Spleen (tissue), 11 donors: ENCODE results near the gene SLC38A10. TPM values are rescaled to one million over a fixed set of nuclear protein-coding genes. Genes with fewer than 3 reads are reported as not detected.

Experiments used
- DNase-seq: peaks from one replicate; pipeline ENCODE4 v3.0.0-alpha.2; 2020
- H3K27ac ChIP-seq, 8 donors: fragments of 200-600 bp; sonication (generic) in 7 of 8; 1 replicate in 4 of 8; 2 replicates in 4 of 8; pipeline versions ENCODE4 v1.5.0 to v1.8.0; 2016 to 2021; ENCODE audit warnings: inconsistent platforms in 4 of 8, mild to moderate bottlenecking in 4 of 8, moderate library complexity in 1 of 8
- H3K27me3 ChIP-seq, 7 donors: fragments of 200-600 bp; sonication (generic) in 6 of 7; replicated peaks in 1 of 7; 1 replicate in 4 of 7; 2 replicates in 3 of 7; pipeline versions ENCODE4 v1.5.0 to v1.8.0; 2016 to 2021; ENCODE audit warnings: inconsistent platforms in 3 of 7, mild to moderate bottlenecking in 1 of 7
- H3K36me3 ChIP-seq, 6 donors: fragments of 200-600 bp; sonication (generic) in 5 of 6; 1 replicate in 4 of 6; 2 replicates in 2 of 6; pipeline versions ENCODE4 v1.5.0 to v1.8.0; 2016 to 2021; ENCODE audit warnings: inconsistent platforms in 2 of 6
- H3K4me1 ChIP-seq, 6 donors: fragments of 200-600 bp; sonication (generic) in 5 of 6; 1 replicate in 3 of 6; 2 replicates in 3 of 6; pipeline versions ENCODE4 v1.5.0 to v1.8.0; 2016 to 2021; ENCODE audit warnings: inconsistent platforms in 3 of 6
- H3K4me3 ChIP-seq, 8 donors: fragments of 200-600 bp; sonication (generic) in 7 of 8; 1 replicate in 4 of 8; 2 replicates in 4 of 8; pipeline versions ENCODE4 v1.5.0 to v1.8.0; 2016 to 2021; ENCODE audit warnings: inconsistent platforms in 4 of 8, mild to moderate bottlenecking in 4 of 8, moderate library complexity in 2 of 8
- H3K9me3 ChIP-seq, 8 donors: fragments of 200-600 bp; sonication (generic) in 7 of 8; 1 replicate in 4 of 8; 2 replicates in 4 of 8; pipeline versions ENCODE4 v1.5.0 to v1.8.0; 2016 to 2021; ENCODE audit warnings: inconsistent platforms in 4 of 8
- POLR2A ChIP-seq, 3 donors: fragments of 450-650 bp; IDR thresholded peaks; one replicate each; pipeline ENCODE4 v1.5.1; 2017; ENCODE audit warnings: antibody characterized with exemption in 3 of 3, mild to moderate bottlenecking in 1 of 3
- POLR2AphosphoS5 ChIP-seq, 3 donors: sonication (generic); formaldehyde crosslinking; IDR thresholded peaks; one replicate each; pipeline ENCODE4 v1.5.1; 2017; ENCODE audit warnings: antibody characterized with exemption in 3 of 3
- WGBS, 5 donors: extraction: QIAGEN DNeasy Blood & Tissue Kit in 3 of 5; methylation state at CpG; one replicate each; pipeline versions ENCODE4 v1.1.5 to v1.1.7; 2013 to 2018; 5-methylcytosine and 5-hydroxymethylcytosine counted together
- intact Hi-C: fragments of 100-400 bp; cut with DNase I; formaldehyde crosslinking; loops from one replicate; pipeline ENCODE4 v1.15.0; 2023; ENCODE audit warnings: low total_unique reads
- polyA plus RNA-seq, 3 donors: library from polyadenylated mRNA; stranded (reverse); fragments of 200-250 nt; gene quantifications; one replicate each; pipeline ENCODE4 v1.2.1, GENCODE V29; 2013
- total RNA-seq, 7 donors: library from RNA; depleted of rRNA in 3 of 7; stranded (reverse); fragments of >200 nt in 3 of 7; fragmentation: NEBNext Ultra II Directional in 4 of 7; extraction: Animal tissue kit (Norgen Biotek cat#: 25700) in 4 of 7; gene quantifications; one replicate each; pipeline versions ENCODE4 v1.1.0 to v1.2.1, GENCODE V29; 2016 to 2021
- TF ChIP-seq, protein P1 (sequence below), 11 experiments: fragments of 200-600 bp in 7 of 11; fragments of 450-650 bp in 4 of 11; sonication (generic) in 4 of 11; IDR thresholded peaks in 8 of 11; conservative IDR thresholded peaks in 3 of 11; 1 replicate in 7 of 11; 2 replicates in 4 of 11; pipeline versions ENCODE4 v1.4.0 to v1.8.0; 2016 to 2021; ENCODE audit warnings: antibody characterized with exemption in 11 of 11, inconsistent platforms in 4 of 11, mild to moderate bottlenecking in 1 of 11
- donor health status: healthy with polysubstance abuse.
- donor health status: DM: no; HTN: no; CAD: no; lungs with moderate emphysema.
- donor health status: DM: no; HTN: no; CAD: no.
- donor health status: Bipolar disorder and iron deficiency.
- donor health status: healthy.
- donor health status: DM: no; HTN: no; CAD: no.
- donor health status: DM: yes; HTN: yes; CAD: no.

The SLC38A10 gene
- total and polyA plus RNA-seq, 10 donors, result 54.9 to 112 (median 86.6) TPM

- Histone ChIP-seq H3K27ac (peak overlapping the region in 2 of 8 donors; percentile 3 to 42), H3K9me3 (no peaks in the 10 kb centered on the region), H3K4me1 (peaks cover 0 to 51% (median 17%) of the 10 kb centered on the region in 6 donors), H3K27me3 (no peaks in the 10 kb centered on the region), H3K36me3 (peaks cover 0 to 85% (median 41%) of the 10 kb centered on the region in 6 donors), H3K4me3 (no peak overlapping the region)
- intact Hi-C loops, result loop anchor here (10.0 kb wide), 1 partner anchor 233 kb away; no protein-coding TSS in a partner anchor
- no peak for DNase-seq
- WGBS, 5 donors, result 70 to 83% (median 79%) methylated on average over 22 to 29 of the region's 29 CpGs
- TF ChIP-seq POLR2AphosphoS5 (IDR thresholded peaks at IDR 0.05) (peak in 1 of 3 donors; percentile 42), POLR2A (IDR thresholded peaks at IDR 0.05) (no peak)
- TF ChIP-seq, protein P1, sequence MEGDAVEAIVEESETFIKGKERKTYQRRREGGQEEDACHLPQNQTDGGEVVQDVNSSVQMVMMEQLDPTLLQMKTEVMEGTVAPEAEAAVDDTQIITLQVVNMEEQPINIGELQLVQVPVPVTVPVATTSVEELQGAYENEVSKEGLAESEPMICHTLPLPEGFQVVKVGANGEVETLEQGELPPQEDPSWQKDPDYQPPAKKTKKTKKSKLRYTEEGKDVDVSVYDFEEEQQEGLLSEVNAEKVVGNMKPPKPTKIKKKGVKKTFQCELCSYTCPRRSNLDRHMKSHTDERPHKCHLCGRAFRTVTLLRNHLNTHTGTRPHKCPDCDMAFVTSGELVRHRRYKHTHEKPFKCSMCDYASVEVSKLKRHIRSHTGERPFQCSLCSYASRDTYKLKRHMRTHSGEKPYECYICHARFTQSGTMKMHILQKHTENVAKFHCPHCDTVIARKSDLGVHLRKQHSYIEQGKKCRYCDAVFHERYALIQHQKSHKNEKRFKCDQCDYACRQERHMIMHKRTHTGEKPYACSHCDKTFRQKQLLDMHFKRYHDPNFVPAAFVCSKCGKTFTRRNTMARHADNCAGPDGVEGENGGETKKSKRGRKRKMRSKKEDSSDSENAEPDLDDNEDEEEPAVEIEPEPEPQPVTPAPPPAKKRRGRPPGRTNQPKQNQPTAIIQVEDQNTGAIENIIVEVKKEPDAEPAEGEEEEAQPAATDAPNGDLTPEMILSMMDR (IDR thresholded peaks at IDR 0.05 in 8 of 11, conservative IDR thresholded peaks at IDR 0.05 in 3 of 11), result no peak
Measured at GRCh38 chr17:81251709-81252301, 43.3 kb downstream of the SLC38A10 start.

DNA sequence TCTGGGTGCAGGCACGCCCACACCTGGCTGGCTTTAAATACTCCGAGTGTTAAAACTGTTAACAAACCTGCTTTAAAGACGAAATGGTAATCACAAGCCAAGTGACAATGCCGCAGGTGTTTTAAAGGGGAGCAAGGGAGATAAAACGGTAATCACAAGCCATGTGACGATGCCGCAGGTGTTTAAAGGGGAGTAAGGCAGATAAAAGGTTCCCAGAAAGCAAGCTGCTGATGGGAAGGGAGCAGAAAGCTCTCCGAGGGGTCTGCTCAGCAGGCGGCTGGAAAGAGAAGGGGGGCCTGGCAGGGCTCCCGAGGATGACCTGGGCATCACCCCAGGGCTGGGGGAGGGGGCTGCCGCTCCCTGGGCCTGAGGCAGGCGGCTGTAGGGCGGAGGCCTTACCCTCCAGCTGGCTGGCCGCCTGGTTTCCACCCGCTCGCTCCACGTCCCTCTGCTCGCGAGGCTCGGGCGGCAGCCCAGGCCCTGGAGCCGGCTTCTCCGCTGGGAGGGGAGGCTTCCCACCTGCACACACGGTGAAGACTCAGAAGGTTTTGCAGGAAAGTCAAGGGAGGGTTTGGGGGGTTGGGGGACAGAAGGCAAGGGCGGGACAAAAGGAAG lies 43.9 kb downstream of the SLC38A10 start:
- DNase-seq, result no peak
- 84 to 91% (median 88%) methylated on average over 24 to 25 of the region's 25 CpGs for WGBS, 5 donors
- Histone ChIP-seq H3K4me1 (peaks cover 0 to 50% (median 17%) of the 10 kb centered on the region in 6 donors), H3K4me3 (no peak overlapping the region), H3K36me3 (peaks cover 0 to 85% (median 37%) of the 10 kb centered on the region in 6 donors), H3K9me3 (no peaks in the 10 kb centered on the region), H3K27me3 (no peaks in the 10 kb centered on the region), H3K27ac (peak overlapping the region in 1 of 8 donors; percentile 42)
- TF ChIP-seq POLR2AphosphoS5 (IDR thresholded peaks at IDR 0.05) (no peak), POLR2A (IDR thresholded peaks at IDR 0.05) (no peak)
- TF ChIP-seq, protein P1 (IDR thresholded peaks at IDR 0.05 in 8 of 11, conservative IDR thresholded peaks at IDR 0.05 in 3 of 11), result no peak
- intact Hi-C loops, result loop anchor here (10.0 kb wide), 1 partner anchor 234 kb away; no protein-coding TSS in a partner anchor

DNA sequence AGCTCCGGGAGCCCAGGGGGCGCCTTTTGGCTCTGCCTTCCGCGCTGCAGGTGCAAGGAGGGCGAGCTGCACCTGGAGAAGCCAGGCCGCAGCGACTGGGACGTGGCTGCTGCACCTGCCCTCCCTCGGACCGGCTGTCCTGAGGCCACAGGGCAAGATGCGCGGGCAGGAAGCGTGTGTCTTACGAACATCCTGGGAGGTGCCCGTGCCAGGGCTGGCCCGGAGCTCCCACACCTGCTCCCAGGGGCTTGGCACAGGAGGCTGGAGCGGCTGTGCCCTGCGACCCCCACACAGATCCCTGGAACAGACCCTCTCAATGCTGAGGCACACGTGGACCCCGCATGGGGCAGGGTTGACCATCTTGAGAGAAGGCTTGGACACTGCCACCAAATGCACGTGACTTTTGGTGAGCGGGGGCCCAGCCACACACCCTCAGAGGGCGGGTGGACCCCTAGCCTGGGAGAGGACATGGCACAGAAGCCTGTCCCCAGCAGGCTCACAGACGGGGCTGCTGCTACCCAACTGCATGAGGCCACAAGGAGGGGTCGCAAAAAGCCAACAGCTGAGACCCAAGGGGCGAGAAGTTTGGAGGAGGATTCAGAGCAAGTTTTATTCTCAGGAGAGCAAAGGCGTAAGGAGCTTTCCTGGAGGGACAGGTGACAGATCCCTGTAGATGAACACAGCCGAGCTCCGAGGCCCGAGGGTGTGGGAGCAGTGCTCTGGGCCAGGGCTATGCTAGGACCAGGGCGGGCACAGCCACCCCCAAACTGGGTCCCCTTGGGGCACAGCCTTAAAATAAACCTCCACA lies 44.6 kb downstream of the SLC38A10 start:
- H3K36me3 ChIP-seq, result peaks cover 0 to 85% (median 37%) of the 10 kb centered on the region in 6 donors
- H3K27ac ChIP-seq, result peak overlapping the region in 1 of 8 donors; percentile 4
- no peak for DNase-seq
- intact Hi-C loops, result loop anchor here (10.0 kb wide), 1 partner anchor 234 kb away; no protein-coding TSS in a partner anchor
- peaks cover 0 to 47% (median 16%) of the 10 kb centered on the region in 6 donors for H3K4me1 ChIP-seq
- WGBS, 5 donors, result 86 to 93% (median 90%) methylated on average over 28 to 31 of the region's 31 CpGs
- H3K9me3 ChIP-seq, result no peaks in the 10 kb centered on the region
- no peak overlapping the region for H3K4me3 ChIP-seq
- TF ChIP-seq, protein P1 (IDR thresholded peaks at IDR 0.05 in 8 of 11, conservative IDR thresholded peaks at IDR 0.05 in 3 of 11), result no peak
- peak in 1 of 3 donors; percentile 14 for TF ChIP-seq POLR2AphosphoS5 (IDR thresholded peaks at IDR 0.05)
- no peaks in the 10 kb centered on the region for H3K27me3 ChIP-seq
